ENCODE results near the gene AQP4. TPM values are rescaled to one million over a fixed set of nuclear protein-coding genes. Genes with fewer than 3 reads are reported as not detected.

The AQP4 gene
- total RNA-seq, 1 experiment from 2014 or later: not detected

GRCh38 chr18:26827581-26827980, 37.9 kb downstream of the AQP4 start:
- no peak for TF ChIP-seq SIN3A (IDR thresholded peaks at IDR 0.05; ENCODE audit: borderline replicate concordance, insufficient read depth, low read depth, low read length)
- TF ChIP-seq TCF7L2 (IDR thresholded peaks at IDR 0.05; ENCODE audit: low read depth, low read length): no peak
- TF ChIP-seq POLR2AphosphoS5 (IDR thresholded peaks at IDR 0.05; ENCODE audit: low read depth, low read length): no peak
- TF ChIP-seq, protein P1, sequence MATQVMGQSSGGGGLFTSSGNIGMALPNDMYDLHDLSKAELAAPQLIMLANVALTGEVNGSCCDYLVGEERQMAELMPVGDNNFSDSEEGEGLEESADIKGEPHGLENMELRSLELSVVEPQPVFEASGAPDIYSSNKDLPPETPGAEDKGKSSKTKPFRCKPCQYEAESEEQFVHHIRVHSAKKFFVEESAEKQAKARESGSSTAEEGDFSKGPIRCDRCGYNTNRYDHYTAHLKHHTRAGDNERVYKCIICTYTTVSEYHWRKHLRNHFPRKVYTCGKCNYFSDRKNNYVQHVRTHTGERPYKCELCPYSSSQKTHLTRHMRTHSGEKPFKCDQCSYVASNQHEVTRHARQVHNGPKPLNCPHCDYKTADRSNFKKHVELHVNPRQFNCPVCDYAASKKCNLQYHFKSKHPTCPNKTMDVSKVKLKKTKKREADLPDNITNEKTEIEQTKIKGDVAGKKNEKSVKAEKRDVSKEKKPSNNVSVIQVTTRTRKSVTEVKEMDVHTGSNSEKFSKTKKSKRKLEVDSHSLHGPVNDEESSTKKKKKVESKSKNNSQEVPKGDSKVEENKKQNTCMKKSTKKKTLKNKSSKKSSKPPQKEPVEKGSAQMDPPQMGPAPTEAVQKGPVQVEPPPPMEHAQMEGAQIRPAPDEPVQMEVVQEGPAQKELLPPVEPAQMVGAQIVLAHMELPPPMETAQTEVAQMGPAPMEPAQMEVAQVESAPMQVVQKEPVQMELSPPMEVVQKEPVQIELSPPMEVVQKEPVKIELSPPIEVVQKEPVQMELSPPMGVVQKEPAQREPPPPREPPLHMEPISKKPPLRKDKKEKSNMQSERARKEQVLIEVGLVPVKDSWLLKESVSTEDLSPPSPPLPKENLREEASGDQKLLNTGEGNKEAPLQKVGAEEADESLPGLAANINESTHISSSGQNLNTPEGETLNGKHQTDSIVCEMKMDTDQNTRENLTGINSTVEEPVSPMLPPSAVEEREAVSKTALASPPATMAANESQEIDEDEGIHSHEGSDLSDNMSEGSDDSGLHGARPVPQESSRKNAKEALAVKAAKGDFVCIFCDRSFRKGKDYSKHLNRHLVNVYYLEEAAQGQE (IDR thresholded peaks at IDR 0.05; ENCODE audit: insufficient read depth in 1 of 2, low read depth in 2 of 2, low read length in 1 of 2): no peak
- TF ChIP-seq, protein P2, sequence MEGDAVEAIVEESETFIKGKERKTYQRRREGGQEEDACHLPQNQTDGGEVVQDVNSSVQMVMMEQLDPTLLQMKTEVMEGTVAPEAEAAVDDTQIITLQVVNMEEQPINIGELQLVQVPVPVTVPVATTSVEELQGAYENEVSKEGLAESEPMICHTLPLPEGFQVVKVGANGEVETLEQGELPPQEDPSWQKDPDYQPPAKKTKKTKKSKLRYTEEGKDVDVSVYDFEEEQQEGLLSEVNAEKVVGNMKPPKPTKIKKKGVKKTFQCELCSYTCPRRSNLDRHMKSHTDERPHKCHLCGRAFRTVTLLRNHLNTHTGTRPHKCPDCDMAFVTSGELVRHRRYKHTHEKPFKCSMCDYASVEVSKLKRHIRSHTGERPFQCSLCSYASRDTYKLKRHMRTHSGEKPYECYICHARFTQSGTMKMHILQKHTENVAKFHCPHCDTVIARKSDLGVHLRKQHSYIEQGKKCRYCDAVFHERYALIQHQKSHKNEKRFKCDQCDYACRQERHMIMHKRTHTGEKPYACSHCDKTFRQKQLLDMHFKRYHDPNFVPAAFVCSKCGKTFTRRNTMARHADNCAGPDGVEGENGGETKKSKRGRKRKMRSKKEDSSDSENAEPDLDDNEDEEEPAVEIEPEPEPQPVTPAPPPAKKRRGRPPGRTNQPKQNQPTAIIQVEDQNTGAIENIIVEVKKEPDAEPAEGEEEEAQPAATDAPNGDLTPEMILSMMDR (IDR thresholded peaks at IDR 0.05): no peak
- no TSS peak for BruUV-seq (replicated peaks)
- in situ Hi-C loops (cut with HindIII; ENCODE audit: low pct_unique_long_range_greater_than_20kb, low sequenced_read_pairs): no loop called here
- ATAC-seq (no peak), DNase-seq (ENCODE audit: low read depth, low spot score) (no peak)
- no peaks in the 10 kb centered on the region for H3K9me3 ChIP-seq (ENCODE audit: control insufficient read depth, insufficient read depth, low read depth, low read length)
- ChIA-PET POLR2A (interaction anchor here (0.7 kb wide), 1 partner anchor 646 kb away, joined by 6 read pairs; no protein-coding TSS in a partner anchor), CTCF (no interaction called here)
- H3K27ac ChIP-seq (ENCODE audit: low read length): no peak overlapping the region
- H3K27me3 ChIP-seq (ENCODE audit: control insufficient read depth, insufficient read depth, low read length): no peaks in the 10 kb centered on the region
- H3K4me3 ChIP-seq (ENCODE audit: low read depth in 2 of 2, low read length in 2 of 2): no peak overlapping the region
- H3K36me3 ChIP-seq (ENCODE audit: control insufficient read depth, insufficient read depth, low read length): no peaks in the 10 kb centered on the region
- H3K4me1 ChIP-seq (ENCODE audit: control insufficient read depth, insufficient read depth, low read length): no peaks in the 10 kb centered on the region
- intact Hi-C loops (cut with micrococcal nuclease; ENCODE audit: unreplicated experiment): no loop called here

DNA sequence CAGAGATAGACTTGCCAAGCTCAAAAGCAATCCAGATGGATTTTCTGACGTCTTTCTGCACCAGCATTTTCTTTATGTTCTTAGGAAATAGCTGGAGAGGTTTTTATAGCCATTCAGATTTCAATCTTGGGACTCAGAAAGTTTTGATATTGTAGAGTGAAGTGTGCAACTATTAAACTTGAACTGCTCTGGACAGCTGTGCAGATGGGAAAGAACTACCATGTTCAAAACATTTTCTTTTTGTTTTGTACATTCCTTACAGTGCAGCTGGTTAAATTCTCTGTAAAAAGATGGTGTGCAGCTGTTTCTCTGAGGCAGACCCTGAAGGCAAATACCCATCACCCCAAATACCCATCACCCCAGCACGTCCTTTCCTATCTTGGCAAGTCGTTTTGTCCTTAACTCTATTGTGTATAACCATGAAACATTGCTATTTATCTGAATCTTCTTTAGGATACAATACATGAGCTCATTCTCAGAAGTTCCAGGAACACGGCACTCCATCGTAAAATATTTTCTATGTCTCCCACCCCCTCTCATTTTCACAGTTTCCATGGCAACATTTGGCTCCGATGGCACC, 38.8 kb downstream of the AQP4 start:
- Histone ChIP-seq H3K27ac (ENCODE audit: low read length) (no peak overlapping the region), H3K4me3 (ENCODE audit: low read depth in 2 of 2, low read length in 2 of 2) (no peak overlapping the region), H3K27me3 (ENCODE audit: control insufficient read depth, insufficient read depth, low read length) (no peaks in the 10 kb centered on the region), H3K36me3 (ENCODE audit: control insufficient read depth, insufficient read depth, low read length) (no peaks in the 10 kb centered on the region), H3K9me3 (ENCODE audit: control insufficient read depth, insufficient read depth, low read depth, low read length) (no peaks in the 10 kb centered on the region), H3K4me1 (ENCODE audit: control insufficient read depth, insufficient read depth, low read length) (no peaks in the 10 kb centered on the region)
- ATAC-seq: no peak
- CTCF ChIA-PET: no interaction called here
- no TSS peak for BruUV-seq (replicated peaks)
- intact Hi-C loops (cut with micrococcal nuclease; ENCODE audit: unreplicated experiment) (no loop called here), in situ Hi-C loops (cut with HindIII; ENCODE audit: low pct_unique_long_range_greater_than_20kb, low sequenced_read_pairs) (no loop called here)
- TF ChIP-seq, protein P1 (IDR thresholded peaks at IDR 0.05; ENCODE audit: insufficient read depth in 1 of 2, low read depth in 2 of 2, low read length in 1 of 2): no peak
- no peak for TF ChIP-seq TCF7L2 (IDR thresholded peaks at IDR 0.05; ENCODE audit: low read depth, low read length)
- TF ChIP-seq SIN3A (IDR thresholded peaks at IDR 0.05; ENCODE audit: borderline replicate concordance, insufficient read depth, low read depth, low read length): no peak
- TF ChIP-seq, protein P2 (IDR thresholded peaks at IDR 0.05): no peak
- TF ChIP-seq POLR2AphosphoS5 (IDR thresholded peaks at IDR 0.05; ENCODE audit: low read depth, low read length): no peak
- DNase-seq (ENCODE audit: low read depth, low spot score): no peak
- POLR2A ChIA-PET: no interaction called here

Data from Panc1 (cell line).